GM21576 (cell line): ENCODE data around the gene ABCC1.

Experiments used
- ATAC-seq: cut with Tn5 transposase; IDR thresholded peaks from one replicate; pipeline ENCODE4 v1.9.1; 2021; ENCODE audit warnings: mild to moderate bottlenecking, moderate library complexity; ENCODE audit not compliant: unreplicated experiment

Gene ABCC1

GRCh38 chr16:16073891-16074881 is 124.8 kb downstream of the ABCC1 start:
- no peak for ATAC-seq

- ATAC-seq: no peak
These were observed 126.3 kb downstream of the ABCC1 start for GRCh38 chr16:16075488-16076422.

- no peak for ATAC-seq
These were observed 127.0 kb downstream of the ABCC1 start for GRCh38 chr16:16076423-16076813.

- ATAC-seq: no peak
These were observed 131.1 kb downstream of the ABCC1 start for GRCh38 chr16:16080465-16081065.

- ATAC-seq: no peak
These were observed 131.7 kb downstream of the ABCC1 start for GRCh38 chr16:16081141-16081540.

- ATAC-seq: no peak
These were observed 132.8 kb downstream of the ABCC1 start for GRCh38 chr16:16082255-16082654.

GRCh38 chr16:16083421-16084156 is 134.2 kb downstream of the ABCC1 start:
- ATAC-seq: no peak

GRCh38 chr16:16084874-16085273 is 135.5 kb downstream of the ABCC1 start:
- ATAC-seq: no peak

- no peak for ATAC-seq
These were observed 137.4 kb downstream of the ABCC1 start for GRCh38 chr16:16086653-16087446.

- no peak for ATAC-seq
These were observed 140.8 kb downstream of the ABCC1 start for GRCh38 chr16:16090238-16090637.

GRCh38 chr16:16092925-16093627 is 143.7 kb downstream of the ABCC1 start:
- no peak for ATAC-seq

- no peak for ATAC-seq
These were observed 144.4 kb downstream of the ABCC1 start for GRCh38 chr16:16093628-16094332.

- no peak for ATAC-seq
These were observed 146.2 kb downstream of the ABCC1 start for GRCh38 chr16:16095646-16096045.

GRCh38 chr16:16096121-16096857 is 146.9 kb downstream of the ABCC1 start:
- no peak for ATAC-seq

GRCh38 chr16:16096858-16097213 is 147.4 kb downstream of the ABCC1 start:
- ATAC-seq: no peak

- no peak for ATAC-seq
These were observed 149.9 kb downstream of the ABCC1 start for GRCh38 chr16:16099320-16099719.

- no peak for ATAC-seq
These were observed 151.2 kb downstream of the ABCC1 start for GRCh38 chr16:16100631-16101030.

GRCh38 chr16:16101585-16101984 is 152.2 kb downstream of the ABCC1 start:
- ATAC-seq: no peak
